Testis (tissue), 3 donors: ENCODE data around the gene SNRPB2. TPM values are rescaled to one million over a fixed set of nuclear protein-coding genes. Genes with fewer than 3 reads are reported as not detected.

ENCODE experiments used
- DNase-seq: peaks from one replicate; pipeline ENCODE4 v3.0.0-alpha.2; 2019
- H3K27ac ChIP-seq, 2 donors: fragments of 200-600 bp; sonication (generic); one replicate each; pipeline ENCODE4 v1.5.1; 2019
- H3K27me3 ChIP-seq: fragments of 200-600 bp; sonication (generic); one replicate; pipeline ENCODE4 v1.5.1; 2019
- H3K36me3 ChIP-seq: fragments of 200-600 bp; sonication (generic); one replicate; pipeline ENCODE4 v1.5.1; 2017; ENCODE audit warnings: low read depth; ENCODE audit errors: missing control alignments
- H3K4me1 ChIP-seq: fragments of 200-600 bp; sonication (generic); one replicate; pipeline ENCODE4 v1.5.1; 2019
- H3K4me3 ChIP-seq, 2 donors: fragments of 200-600 bp; sonication (generic); one replicate each; pipeline ENCODE4 v1.5.1; 2017 to 2019
- H3K9me3 ChIP-seq: fragments of 200-600 bp; sonication (generic); one replicate; pipeline ENCODE4 v1.5.1; 2017
- CTCF ChIP-seq, 3 experiments: fragments of 450-650 bp in 2 of 3; fragments of 200-600 bp in 1 of 3; sonication (generic) in 1 of 3; IDR thresholded peaks; one replicate each; pipeline ENCODE4 v1.5.1; 2016 to 2019; ENCODE audit warnings: antibody characterized with exemption in 3 of 3, mild to moderate bottlenecking in 2 of 3, moderate library complexity in 1 of 3
- POLR2A ChIP-seq: fragments of 450-650 bp; IDR thresholded peaks from one replicate; pipeline ENCODE4 v1.6.1; 2017; ENCODE audit warnings: antibody characterized with exemption, mild to moderate bottlenecking, moderate library complexity
- WGBS, 2 donors: methylation state at CpG; one replicate each; pipeline ENCODE4 v1.1.5; 2018; 5-methylcytosine and 5-hydroxymethylcytosine counted together
- intact Hi-C: fragments of 100-400 bp; cut with DNase I; formaldehyde crosslinking; loops from one replicate; pipeline ENCODE4 v1.15.1; 2023; ENCODE audit warnings: low total_unique reads
- polyA plus RNA-seq: library from polyadenylated mRNA; stranded (reverse); fragments of 350-450 nt; fragmentation: Illumina TruSeq; extraction: RNeasy Lipid Tissue Mini Kit (QIAGEN cat#74804); gene quantifications from one replicate; pipeline ENCODE4 v1.2.3, GENCODE V29; 2014; ENCODE audit warnings: low read depth, low replicate concordance; ENCODE audit not compliant: insufficient read depth
- total RNA-seq, 2 donors: library from RNA; depleted of rRNA; stranded (reverse); fragments of >200 nt; gene quantifications; one replicate each; pipeline ENCODE4 v1.2.3, GENCODE V29; 2016

SNRPB2 gene
- total and polyA plus RNA-seq, 3 donors from 2014 or later = 32.8 to 47.9 (median 35.3) TPM

DNA sequence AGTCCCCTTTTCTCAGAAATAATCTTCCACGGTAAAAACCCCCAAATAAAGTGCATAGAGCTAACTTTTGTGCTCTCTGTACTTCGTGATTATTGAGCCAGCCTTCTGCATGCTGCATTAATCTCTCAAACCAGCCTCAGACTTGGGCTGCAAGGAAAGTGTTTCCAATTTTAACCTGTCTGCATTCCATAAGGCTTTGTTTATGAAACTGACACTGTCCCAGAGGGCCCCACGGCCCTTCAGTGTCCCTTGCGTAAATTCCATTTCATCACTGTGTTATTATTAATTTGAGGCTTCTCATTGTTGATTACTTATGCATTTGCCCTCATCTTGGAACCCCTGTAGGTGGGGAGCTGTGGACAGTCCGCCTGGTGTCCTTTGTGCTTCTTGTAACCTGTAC lies 15.6 kb upstream of the SNRPB2 start:
- no peaks in the 10 kb centered on the region for H3K9me3 ChIP-seq
- no peaks in the 10 kb centered on the region for H3K36me3 ChIP-seq
- no peaks in the 10 kb centered on the region for H3K27me3 ChIP-seq
- TF ChIP-seq POLR2A (no peak), CTCF (IDR thresholded peaks at IDR 0.05) (no peak)
- H3K4me1 ChIP-seq = no peaks in the 10 kb centered on the region
- no peak overlapping the region for H3K4me3 ChIP-seq
- intact Hi-C loops = no loop called here
- no peak for DNase-seq
- 70 to 84% methylated on average over 5 of the region's 5 CpGs for WGBS, 2 donors
- H3K27ac ChIP-seq = no peak overlapping the region

DNA sequence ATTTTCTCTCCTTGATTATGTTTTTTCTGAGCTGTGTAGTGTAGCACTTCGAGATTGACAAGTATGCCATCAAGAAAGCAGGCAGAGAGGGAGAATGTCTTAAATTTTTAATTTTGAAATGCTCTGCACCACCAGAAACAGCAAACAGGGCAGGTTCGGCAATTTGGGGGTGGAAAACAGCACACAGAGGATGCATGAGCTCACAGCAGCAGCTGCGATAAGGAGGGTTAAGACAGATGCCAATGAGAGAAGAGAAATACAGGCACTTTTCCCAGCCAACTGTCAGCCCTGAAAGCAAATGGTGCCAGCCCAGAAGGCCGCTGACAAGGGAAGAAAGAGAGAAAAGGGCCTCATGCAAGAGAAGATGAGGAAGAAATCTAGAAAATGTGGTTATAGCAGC lies 15.1 kb upstream of the SNRPB2 start:
- Histone ChIP-seq H3K27me3 (no peaks in the 10 kb centered on the region), H3K4me1 (no peaks in the 10 kb centered on the region), H3K4me3 (no peak overlapping the region), H3K9me3 (no peaks in the 10 kb centered on the region), H3K36me3 (no peaks in the 10 kb centered on the region), H3K27ac (no peak overlapping the region)
- DNase-seq = no peak
- intact Hi-C loops = no loop called here
- WGBS, 2 donors = 71 to 73% methylated on average over 4 of the region's 4 CpGs
- TF ChIP-seq POLR2A (no peak), CTCF (IDR thresholded peaks at IDR 0.05) (no peak)

DNA sequence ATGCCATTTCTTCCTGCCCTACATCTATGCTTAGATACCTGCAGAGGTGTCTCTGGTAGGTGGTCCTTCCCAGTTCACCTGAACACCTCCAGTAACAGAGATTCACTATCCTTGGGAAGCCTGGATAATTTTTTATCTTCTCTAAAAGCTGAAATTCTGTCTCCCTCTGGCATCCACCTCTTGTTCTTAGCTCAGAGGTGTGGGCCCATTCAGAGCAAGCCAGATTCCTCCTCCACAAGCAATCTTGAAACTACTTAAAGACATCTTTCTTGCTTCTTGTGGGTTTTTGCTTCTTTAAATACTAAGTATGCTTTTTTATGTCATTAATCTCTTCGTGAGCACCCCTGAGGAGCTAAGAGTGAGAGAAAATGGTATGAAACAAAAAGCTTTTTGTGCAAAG lies 10.4 kb upstream of the SNRPB2 start:
- H3K9me3 ChIP-seq = no peaks in the 10 kb centered on the region
- intact Hi-C loops = no loop called here
- H3K36me3 ChIP-seq = no peaks in the 10 kb centered on the region
- H3K27ac ChIP-seq = no peak overlapping the region
- no peak for TF ChIP-seq CTCF (IDR thresholded peaks at IDR 0.05)
- TF ChIP-seq POLR2A = no peak
- no peak for DNase-seq
- no peak overlapping the region for H3K4me3 ChIP-seq
- no peaks in the 10 kb centered on the region for H3K27me3 ChIP-seq
- no peaks in the 10 kb centered on the region for H3K4me1 ChIP-seq
- 81 to 83% methylated on average over 1 of the region's 1 CpG for WGBS, 2 donors

- H3K27ac ChIP-seq = peak overlapping the region; percentile 85 to 87
- TF ChIP-seq POLR2A (no peak), CTCF (IDR thresholded peaks at IDR 0.05) (no peak)
Observed at GRCh38 chr20:16729080-16729479, 746 bp upstream of the SNRPB2 start.

GRCh38 chr20:16732506-16733152 lies 2.8 kb downstream of the SNRPB2 start:
- Histone ChIP-seq H3K9me3 (no peaks in the 10 kb centered on the region), H3K4me3 (no peak overlapping the region), H3K36me3 (no peaks in the 10 kb centered on the region), H3K27ac (no peak overlapping the region), H3K27me3 (no peaks in the 10 kb centered on the region), H3K4me1 (peaks cover 12% of the 10 kb centered on the region)
- intact Hi-C loops = no loop called here
- TF ChIP-seq POLR2A (no peak), CTCF (IDR thresholded peaks at IDR 0.05) (no peak)
- no peak for DNase-seq
- WGBS, 2 donors = 81 to 90% methylated on average over 4 of the region's 4 CpGs

More at GRCh38 chr20:16729080-16729479, 746 bp upstream of the SNRPB2 start:
- H3K27me3 ChIP-seq = no peaks in the 10 kb centered on the region
- peak overlapping the region; percentile 89 to 98 for H3K4me3 ChIP-seq
- WGBS, 2 donors = 63 to 79% methylated on average over 1 of the region's 1 CpG
- DNase-seq = no peak
- H3K4me1 ChIP-seq = peaks cover 12% of the 10 kb centered on the region
- no peaks in the 10 kb centered on the region for H3K36me3 ChIP-seq
- intact Hi-C loops = no loop called here
- H3K9me3 ChIP-seq = no peaks in the 10 kb centered on the region
